ENCODE measurements around the gene C16orf89.
"Not testable (repeated sequence)": the region's sequence is repeated elsewhere in the genome, so short reads cannot be mapped to it uniquely, and the experiment has no call there.

Gene C16orf89

DNA sequence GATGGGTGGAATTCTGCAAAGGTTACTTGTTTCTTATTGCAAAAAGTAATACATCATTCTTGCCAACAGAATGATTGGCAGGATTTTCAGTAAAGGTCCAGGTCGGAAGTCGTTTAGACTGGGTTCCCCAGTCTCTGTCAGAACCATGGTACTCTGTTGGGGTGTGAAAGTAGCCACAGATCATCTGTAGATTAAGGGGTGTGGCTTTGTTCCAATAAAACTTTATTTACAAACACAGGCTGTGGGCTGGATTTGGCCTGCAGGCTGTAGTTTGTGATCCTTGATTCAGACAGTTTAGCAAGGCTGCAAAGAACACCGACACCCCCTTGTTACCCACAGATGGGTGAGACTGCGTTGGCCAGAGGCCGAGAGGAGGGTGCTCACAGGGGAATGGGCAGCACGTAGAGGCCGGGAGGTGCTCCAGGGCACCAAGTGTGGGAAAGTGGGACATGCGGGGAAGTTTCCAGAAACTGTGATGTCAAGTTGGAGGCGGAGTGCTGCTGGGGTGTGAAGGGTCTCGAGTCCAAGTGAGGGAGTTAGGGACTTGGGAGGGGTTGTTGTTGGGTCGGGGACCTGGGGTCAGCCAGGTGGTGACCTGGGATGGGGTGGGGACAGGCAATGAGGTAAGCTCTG lies 18.5 kb upstream of the C16orf89 start:
- DNase-seq, result not testable (repeated sequence)

DNA sequence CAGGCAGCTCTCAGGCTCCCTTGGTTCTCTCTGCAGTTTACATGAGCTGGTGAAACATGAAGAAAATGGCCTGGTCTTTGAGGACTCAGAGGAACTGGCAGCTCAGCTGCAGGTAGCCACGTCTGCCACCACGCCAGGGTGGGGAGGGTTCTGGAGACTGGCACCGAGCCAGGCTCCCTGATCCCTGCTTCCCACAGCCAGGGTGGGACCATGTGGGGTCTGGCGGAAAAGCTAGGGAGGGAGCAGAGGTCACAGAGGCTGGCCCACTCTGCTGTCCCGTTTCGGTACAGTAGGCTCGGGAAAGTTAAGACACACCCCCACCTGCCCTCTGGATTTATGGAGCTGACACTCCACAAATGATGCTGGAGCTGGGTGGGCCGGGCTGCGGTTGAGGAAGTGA lies 17.9 kb upstream of the C16orf89 start:
- not testable (repeated sequence) for DNase-seq

DNA sequence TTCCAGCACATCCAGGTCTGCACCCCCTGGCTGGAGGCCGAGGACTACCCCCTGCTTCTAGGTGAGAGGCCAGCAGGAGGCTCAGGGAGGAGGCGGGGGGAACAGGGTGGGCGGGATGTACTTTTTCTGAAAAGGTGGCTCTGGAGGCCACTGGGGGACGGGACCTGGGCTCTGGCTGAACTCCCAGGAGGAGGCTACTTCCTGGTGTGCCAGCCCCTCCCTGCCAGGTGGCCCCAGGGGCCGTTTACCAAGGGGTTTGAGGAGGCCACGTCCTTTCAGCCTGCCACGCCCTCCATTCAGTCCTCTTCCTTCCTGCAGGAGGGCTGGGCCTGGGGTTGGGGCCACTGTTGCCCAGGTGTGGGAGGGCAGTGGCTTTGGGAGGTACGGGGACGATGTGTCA lies 15.2 kb upstream of the C16orf89 start:
- not testable (repeated sequence) for DNase-seq

DNA sequence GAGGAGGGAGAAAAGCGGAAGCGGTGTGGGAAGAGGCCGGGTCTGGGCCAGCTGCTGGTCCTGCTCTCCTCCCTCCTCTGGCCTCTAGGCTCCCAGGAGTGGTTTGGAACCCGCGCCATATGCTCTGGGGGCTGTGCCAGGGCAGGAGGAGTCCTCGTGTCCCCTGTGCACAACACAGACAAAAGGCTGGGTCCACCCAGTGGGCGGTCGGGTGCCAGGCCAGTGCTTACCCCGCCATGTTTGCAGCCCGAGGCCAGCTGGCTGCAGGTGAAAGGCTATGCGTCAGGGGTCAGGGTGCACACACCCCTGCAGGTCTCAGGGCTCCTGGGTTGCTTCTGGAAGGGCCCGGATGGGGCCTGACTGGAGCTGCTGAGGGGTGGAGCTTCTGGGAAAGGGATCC lies 14.7 kb upstream of the C16orf89 start:
- not testable (repeated sequence) for DNase-seq

DNA sequence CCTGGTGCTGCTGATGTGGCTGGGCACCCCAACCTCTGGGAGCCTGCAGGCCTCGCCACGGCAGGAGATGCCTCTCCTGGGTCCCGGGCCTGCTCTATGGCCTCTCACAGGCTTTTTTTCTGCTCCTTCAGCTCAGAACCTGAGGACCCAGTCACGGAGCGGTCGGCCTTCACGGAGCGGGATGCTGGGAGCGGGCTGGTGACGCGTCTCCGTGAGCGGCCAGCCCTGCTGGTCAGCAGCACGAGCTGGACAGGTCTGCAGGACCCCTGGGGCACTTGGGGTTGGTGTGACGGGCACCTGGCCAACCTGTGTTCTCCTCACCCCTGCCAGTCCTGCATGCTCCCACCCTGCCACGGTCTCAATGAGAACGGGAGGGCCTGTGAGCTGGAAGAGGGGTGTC lies 12.9 kb upstream of the C16orf89 start:
- no peak for DNase-seq

DNA sequence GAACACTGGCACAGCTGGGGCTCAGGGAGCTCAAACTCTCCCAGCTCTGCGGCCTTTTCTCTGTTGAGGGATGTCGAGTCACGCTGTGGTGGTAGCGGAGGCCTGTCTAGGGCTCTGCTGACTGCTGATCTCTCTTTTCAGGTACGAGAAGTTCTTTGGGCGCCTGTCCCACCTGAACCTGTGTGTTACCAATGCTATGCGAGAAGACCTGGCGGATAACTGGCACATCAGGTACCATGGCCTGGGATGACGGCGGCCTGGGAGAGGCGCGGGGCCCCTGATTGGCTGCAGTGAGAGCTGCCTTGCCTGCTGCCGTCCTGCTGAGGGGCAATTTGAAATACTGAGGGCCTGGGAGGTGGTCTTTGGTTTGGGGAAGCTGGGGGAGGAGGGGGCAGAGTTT lies 11.5 kb upstream of the C16orf89 start:
- no peak for DNase-seq

DNA sequence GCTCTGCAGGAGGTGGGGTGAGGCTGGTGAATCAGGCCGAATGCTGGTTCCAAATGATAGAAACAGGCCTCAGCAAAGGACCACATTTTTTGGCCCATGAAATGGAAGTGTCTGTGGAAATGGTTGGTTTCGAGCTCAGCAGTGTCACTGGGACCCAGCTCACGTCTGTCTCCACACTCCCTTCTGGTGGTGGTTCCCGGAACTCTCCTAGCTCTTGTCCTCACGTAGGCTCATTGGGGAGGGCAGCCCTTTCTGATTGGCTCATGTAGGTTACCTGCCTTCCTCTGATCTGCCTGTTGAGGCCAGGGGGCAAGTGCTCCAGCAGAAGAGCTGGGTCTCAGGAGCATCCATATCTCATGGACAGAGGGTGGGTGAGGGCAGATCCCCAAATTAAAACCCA lies 9.9 kb upstream of the C16orf89 start:
- DNase-seq, result no peak

DNA sequence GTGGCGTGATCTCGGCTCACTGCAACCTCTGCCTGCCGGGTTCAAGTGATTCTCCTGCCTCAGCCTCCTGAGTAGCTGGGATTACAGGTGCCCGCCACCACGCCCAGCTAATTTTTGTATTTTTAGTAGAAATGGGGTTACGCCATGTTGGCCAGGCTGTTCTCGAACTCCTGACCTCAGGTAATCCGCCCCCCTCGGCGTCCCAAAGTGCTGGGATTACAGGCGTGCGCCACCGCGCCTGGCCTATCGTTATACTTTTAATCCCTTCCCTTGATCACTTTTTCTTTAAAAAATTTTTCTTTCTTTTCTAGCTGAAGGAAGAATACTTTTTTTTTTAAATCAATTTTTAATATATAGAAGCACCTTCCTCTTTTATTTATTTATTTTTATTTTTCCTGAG lies 8.0 kb upstream of the C16orf89 start:
- not testable (repeated sequence) for DNase-seq

DNA sequence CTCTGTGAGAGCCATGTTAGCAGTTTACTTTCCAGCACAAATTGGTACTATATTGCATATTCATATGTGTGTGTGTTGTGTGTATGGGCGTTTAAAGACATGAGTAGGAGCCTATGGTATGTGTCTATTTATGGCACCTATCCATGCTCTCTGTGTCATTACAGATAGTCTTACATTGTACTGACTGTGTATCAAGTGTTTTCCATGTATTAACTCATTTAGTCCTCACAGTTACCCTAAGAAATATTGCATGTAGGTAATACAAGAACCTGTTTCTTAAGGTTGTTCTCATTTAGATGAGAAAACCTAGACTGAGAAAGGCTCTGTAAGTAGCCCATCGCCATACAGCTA lies 7.5 kb upstream of the C16orf89 start:
- no peak for DNase-seq

DNA sequence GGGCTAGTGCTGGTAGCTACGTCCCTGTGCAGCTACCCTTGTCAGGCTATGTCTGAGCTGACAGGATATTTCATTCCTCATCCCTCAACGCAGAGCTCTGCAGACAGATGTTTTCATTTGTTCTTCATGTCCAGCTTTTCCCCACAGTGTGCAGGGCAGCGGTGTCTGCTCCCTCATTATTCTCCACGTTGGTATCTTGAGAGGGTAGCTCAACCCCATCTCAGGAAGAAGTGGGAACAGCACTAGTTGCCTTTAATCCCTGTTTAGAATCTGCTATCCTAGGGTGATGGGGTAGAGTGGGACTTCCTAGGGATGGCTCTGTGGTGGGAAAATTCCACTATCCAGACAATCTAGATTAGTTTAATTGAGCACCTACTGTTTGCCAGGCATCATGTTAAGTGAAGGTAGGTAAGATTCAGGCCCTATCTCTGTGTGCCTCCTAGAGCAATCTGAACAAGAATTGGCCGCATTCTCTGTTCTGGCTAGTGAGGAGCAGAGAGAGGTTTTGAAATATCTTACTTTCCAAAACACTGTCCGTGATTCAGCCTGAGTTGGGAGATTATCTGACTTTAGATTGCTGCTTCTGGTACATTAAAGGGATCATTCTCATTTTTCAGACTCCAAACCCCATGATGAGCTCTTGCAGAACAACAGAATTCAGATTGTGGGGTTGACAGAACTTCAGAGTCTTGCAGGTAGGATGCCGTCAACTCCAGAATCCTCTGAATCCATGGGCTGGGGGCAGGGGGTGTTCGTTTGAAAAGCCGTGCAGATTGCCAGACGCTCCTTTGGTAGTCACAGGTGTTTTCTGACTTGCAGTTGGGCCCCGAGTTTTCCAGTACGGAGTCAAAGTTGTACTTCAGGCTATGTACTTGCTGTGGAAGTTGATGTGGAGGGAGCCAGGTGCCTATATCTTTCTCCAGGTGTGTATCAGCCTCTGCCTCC lies 6.8 kb upstream of the C16orf89 start:
- no peak for DNase-seq

DNA sequence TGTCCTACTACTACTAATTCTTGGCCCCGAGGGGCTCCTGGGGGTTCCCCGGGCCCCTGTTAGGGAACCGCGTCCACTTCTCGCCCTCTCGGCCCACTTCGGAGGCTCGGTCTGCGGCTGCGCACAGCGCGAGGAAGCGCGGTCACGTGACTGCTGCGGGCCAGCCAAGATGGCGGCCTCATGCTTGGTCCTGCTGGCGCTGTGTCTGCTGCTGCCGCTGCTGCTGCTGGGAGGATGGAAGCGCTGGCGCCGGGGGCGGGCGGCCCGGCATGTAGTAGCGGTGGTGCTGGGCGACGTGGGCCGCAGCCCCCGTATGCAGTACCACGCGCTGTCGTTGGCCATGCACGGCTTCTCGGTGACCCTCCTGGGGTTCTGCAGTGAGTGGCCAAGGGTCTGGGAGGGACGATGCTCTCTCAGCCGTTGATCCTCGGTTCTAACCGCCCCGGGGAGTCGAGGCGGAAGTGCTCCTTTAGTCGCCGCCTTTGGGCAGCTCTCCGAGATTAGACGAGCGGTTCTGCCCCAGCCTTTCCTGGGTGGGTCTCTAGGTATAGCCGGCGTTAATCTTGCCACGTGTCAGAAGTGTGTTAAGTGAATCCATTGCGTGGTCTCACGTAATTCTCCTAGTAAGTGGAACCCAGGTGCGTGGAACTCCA lies 6.1 kb upstream of the C16orf89 start, which contains the start of gene ALG1:
TSS of gene ALG1 (plus strand) at position 163 of the 653 bp plus-strand sequence. CDS start at position 170, 7 bp downstream.
- DNase-seq, result peak; percentile 90

DNA sequence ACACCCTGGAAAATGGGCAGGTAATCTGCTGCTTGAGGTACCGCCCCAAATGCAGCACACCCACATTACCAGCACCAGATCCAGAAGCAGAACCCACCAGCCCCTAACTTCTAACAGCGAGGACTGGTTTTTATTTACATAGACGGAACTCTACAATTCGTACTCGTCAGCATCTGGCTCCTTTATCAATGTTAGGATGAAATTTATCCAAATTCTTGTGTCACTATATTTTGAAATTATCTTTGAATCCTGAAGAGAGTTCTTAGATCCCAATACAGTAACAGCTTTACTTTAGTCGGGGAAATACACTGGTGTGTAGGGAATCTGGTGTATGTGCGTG lies 5.6 kb upstream of the C16orf89 start:
- DNase-seq, result no peak

DNA sequence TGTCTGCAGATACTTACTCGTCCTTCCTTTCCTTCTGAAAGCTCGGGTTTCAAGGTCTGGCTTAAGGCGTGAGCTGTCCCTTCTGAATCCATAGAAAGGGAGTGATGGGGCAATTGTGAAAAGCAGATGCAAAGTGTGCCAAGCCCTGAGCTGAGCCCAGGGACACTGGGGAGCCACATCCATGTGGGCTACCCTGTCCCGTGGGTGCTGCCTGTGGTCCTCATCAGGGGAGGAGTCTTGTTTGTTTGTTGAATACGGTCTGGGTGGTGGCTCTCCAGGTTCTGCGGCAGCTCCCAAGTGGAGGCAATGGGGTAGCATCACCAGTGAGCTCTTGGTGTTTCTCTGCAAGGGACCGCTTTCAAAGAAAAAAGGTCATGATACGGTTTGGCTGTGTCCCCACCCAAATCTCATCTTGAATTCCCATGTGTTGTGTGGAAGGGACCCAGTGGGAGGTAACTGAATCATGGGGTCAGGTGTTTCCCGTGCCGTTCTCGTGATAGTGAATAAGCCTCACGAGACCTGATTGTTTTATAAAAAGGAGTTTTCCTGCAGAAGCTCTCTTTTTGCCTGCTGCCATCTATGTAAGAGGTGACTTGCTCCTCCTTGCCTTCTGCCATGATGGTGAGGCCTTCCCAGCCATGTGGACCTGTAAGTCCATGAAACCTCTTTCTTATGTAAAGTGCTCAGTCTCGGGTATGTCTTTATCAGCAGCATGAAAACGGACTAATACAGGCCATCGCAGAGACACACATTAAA lies 4.9 kb upstream of the C16orf89 start:
- no peak for DNase-seq

DNA sequence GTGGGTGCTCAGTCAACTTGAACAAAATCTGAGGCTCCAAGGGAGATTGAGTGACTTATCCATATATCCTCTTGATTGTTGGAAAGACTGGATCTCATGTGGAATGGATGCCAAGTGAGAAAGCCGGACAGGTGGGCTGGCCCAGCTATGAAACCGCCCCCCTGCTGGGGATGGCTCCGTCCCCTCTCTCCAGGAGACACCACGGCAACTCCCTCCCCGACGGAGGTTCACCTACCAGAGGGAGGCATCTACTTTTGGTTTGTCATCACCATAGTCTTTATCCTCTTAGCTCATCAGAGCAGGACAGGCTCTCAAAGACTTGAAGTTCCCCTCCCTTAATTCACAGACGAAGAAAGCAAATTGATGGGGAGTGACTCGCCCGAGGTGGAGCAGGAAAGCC lies 4.1 kb upstream of the C16orf89 start:
- no peak for DNase-seq

DNA sequence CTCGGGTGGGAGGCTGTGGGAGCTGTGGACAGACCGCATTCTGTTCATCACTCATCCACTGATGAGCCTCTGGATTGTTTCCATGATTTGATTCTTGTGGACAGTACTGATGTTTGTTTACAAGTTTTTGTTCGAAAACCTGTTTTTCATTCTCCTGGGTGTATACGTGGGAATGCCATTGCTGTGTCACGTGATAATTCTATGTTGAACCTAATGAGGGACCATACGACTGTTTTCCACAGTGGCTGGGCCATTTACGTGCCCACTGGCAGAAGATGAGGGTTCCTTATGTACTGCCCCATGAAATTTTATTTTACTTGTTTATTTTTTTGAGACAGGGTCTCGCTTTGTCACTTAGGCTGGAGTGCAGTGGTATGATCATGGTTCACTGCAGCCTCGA lies 3.3 kb upstream of the C16orf89 start:
- no peak for DNase-seq

DNA sequence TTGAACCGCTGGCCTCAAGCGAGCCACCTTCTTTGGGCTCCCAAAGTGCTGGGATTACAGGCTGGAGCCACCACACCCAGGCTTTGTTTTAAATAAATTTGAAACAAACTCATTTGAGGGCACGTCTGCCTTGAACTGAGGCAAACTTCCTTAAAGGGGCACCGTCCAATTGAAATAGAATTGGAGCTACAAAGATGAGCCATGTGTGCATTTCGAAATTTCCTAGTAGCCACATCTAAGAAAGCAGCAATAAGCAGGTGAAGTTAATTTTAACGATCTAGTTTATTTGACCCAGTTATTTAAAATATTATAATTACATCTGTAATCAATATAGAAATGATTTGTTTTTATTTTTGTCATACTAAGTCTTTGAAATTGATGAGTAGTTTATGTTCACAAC lies 755 bp upstream of the C16orf89 start:
- no peak for DNase-seq

DNA sequence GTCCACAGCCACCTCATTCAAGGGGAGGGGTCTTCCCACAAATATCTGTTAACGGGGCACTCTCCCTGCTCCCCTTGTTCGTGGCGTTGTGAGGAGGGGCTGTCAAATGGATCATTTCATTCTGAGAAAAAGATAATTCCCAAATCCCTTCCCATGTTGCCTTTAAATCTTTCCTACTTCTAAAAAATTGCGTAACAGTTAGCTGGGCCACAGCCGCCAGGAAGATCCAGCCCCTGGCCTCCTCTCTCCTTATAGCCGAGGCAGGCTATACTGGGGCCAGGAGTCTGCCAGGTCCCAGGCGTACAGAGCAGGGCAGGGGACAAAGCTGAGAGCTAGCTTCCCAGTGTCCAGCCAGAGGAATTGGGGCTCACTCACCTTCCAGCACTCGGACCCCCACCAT lies 430 bp downstream of the C16orf89 start:
- no peak for DNase-seq

DNA sequence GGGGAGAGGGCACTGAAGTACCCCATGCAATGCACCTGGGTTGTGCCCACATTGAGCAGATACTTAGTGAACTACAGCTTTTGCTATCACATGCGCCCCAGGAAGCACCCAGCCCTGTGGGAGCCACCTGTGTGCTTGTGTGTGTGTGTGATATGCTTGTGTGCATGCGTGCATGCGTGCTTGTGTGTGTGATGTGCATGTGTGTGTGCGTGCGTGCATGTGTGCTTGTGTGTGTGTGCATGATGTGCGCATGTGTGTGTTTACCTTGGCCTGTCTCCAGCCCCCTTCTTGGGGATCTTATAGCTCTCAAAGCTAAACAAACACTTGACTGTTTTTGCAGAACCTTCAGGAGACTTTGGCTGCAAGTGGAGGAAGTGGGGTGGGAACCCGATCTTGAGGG lies 841 bp downstream of the C16orf89 start:
- no peak for DNase-seq

DNA sequence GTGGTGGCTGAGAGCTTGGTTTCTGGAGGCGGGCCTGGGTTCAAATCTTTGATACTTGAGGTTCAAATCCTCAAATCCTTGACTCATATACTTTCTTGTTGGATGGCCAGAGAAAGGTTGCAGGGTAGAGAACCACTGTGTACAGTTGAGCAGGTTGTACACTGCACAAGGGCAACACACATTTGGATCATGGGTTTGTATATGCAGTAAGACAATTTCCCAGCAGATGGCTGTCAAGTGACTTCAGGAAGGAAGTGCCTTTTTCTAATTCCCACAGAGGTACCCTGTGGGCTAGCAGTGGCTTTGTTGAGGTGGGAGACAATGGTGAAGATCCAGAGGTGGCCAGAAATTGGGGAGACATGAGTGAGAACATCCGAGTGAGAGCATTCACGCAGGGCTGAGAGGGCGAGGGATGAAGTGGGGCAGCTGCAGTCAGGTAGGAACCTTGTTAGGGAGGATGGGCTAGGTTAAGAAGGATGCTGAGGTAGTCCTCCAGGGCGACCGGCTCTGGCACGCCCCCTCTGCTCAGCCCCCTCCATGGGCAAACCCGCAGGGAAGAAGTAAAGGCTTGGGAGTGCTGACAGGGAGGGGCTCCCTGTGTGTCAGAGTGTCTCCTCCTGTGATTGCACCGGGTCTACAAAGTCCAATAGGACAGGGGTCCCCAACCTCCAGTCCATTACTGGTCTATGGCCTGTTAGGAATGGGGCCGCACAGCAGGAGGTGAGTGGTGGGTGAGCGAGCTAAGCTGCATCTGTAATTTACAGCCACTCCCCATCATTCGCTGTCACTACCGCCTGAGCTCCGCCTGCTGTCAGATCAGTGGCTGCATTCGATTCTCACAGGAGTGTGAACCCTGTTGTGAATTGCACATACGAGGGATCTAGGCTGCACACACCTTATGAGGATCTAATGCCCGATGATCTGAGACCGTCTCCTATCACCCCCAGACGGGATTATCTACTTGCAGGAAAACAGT lies 2.7 kb downstream of the C16orf89 start:
- DNase-seq, result no peak

DNA sequence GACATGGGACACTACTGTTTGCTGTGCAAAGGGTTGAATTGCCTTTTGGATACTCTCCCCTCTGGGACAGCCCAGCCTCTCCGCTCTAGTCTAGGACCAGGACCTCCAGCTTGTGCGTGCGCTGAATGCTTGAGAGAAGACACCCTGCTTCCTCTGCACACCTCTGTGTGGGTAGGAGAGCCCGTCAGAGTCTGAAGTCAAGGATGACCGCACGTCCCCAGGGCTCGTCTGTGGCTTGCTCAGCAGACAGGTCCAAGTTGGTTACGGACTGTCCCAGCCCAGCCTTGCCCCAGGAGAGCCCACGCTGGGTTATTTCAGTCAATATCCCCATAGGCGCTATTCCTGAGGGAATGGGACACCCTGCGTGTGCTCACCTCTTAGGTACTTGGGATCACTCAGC lies 3.7 kb downstream of the C16orf89 start:
- DNase-seq, result no peak

DNA sequence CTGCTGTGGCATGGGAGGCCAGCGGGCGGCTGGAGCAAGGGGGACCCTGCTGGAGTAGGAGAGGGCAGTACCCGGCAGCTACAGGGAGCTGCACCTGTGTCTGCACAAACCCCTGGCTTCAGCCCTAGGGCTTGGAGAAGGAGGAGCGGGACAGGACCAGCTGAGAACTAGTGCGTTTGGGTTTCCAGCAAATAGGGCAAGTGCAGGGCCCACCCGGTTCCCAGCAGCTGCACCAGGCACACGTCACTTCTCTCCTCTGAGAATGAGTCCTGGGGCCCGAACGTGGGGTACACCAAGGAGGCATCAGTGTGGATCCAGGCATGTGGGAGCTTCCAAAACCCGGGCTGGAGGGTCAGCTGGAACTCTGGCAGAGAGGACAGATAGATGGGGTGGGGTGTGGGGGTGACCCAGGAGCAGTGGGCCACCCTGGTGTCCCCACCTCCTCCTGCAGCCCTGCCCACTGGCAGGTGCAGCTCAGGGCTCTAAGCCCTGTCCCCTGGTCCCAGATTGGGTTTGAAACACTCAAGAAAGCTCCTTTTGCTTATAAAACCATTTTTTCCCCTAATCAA lies 5.6 kb downstream of the C16orf89 start:
- no peak for DNase-seq
